ENCODE measurements around the gene NPTN. TPM values are rescaled to one million over a fixed set of nuclear protein-coding genes. Genes with fewer than 3 reads are reported as not detected.
A peak's percentile ranks its signal among the peaks of the same experiment; 100 is the strongest.
"Not testable (repeated sequence)": the region's sequence is repeated elsewhere in the genome, so short reads cannot be mapped to it uniquely, and the experiment has no call there.

The NPTN gene
- polyA plus RNA-seq, 4 donors: 170 to 208 (median 192) TPM

DNA sequence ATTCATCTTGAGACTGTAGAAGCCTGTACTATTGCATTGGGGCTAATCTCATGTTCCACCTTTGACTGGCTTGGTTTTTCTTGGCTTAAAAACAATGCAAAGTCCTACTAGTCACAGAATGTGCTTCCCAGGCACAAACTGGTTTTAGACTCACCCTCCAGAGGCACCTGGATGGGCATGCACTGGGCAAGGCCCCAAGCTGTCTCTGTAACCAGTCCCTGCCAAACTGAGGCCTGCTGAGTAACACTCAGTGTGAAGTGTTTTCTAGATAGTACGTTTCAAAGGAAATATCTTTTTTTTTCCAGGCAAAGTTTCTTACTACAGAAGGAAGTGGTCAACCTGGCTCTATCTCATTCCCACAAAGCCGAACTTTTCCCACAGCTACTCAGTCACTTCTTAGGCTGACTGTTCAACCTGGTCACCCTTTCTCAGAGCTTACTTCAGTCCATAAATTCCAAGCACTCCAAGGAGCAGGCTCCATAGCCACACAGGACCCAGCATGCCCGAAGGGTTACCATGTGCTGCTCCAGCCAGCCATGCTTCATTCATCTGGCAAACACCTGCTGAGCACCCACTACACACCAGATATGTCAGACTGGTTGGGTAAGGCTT is 57.4 kb downstream of the NPTN start:
- no peak for DNase-seq (ENCODE audit: low read depth in 4 of 4, low spot score in 3 of 4)

DNA sequence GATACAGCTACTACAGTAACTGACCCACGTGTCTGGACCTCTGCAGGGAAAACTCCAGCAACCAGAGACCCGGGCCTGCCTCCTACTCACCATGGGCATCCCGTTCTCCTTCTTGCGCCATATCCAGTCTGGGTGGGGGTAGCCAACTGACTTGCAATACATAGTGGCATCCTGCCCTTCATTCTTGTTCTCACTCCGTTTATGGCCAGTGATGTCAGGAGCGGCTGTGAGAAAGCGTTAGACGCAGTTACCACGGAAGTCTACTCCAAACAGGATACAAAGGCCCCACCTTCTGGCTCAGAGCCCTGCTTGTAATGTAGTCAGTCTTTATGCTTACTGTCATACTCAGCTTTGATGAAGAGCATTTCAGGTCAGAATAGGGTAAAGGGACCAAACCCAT is 59.6 kb downstream of the NPTN start:
- no peak for DNase-seq (ENCODE audit: low read depth in 4 of 4, low spot score in 3 of 4)

DNA sequence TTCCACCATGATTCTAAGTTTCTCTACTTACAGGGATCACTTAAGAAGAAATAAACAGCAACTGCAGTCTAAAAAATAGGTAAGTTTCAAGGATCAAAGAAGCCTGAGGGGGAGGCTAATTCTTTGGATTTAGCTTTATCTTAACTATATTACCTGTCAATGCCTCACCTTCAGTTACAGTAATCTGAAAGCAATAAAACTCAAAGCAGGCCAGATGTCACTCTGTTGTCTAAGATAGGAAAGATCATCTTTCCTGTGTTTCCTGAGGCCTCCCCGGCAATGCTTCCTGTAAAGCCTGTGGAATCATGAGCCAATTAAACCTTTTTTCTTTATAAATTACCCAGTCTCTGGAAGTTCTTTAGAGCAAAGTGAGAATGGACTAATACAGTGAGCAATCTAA is 60.2 kb downstream of the NPTN start:
- no peak for DNase-seq (ENCODE audit: low read depth in 4 of 4, low spot score in 3 of 4)

DNA sequence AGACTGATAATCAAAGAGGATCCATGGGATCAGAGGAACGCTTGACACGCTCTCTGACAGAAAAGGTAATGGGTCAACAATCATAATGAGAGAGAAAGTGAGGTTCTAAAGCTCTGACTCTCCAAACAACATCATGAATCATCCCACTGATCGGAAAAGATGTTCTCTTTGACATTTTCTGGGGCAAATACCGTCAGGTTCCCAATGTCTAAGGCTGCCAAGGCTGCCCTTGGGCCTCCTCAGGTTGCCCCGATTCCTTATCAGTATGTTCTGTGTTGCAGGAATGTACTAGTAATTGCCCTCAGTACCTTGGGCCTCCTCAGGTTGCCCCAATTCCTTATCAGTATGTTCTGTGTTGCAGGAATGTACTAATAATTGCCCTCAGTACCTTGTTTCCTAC is 60.9 kb downstream of the NPTN start:
- DNase-seq (ENCODE audit: low read depth in 4 of 4, low spot score in 3 of 4): no peak

DNA sequence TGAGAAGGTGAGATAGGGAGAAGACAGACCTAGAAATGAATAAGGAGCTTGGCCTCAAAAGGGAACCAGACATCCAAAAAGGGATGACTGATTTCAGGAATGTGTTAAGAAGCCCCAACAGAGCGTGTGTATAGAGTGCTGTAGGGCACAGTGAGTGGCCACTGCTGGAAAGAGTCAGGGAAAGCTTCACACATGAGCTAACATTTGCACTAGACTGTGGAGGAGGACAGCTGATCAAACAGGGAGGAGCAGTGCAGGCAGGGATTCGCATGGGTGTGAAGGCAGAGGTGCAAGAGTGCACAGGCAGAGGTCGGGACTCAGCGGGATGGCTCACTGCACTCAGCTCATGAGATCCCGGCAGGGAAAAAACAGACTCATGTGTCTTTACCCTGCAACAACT is 61.8 kb downstream of the NPTN start:
- peak in 1 of 4 donors; percentile 68 for DNase-seq (ENCODE audit: low read depth in 4 of 4, low spot score in 3 of 4)

DNA sequence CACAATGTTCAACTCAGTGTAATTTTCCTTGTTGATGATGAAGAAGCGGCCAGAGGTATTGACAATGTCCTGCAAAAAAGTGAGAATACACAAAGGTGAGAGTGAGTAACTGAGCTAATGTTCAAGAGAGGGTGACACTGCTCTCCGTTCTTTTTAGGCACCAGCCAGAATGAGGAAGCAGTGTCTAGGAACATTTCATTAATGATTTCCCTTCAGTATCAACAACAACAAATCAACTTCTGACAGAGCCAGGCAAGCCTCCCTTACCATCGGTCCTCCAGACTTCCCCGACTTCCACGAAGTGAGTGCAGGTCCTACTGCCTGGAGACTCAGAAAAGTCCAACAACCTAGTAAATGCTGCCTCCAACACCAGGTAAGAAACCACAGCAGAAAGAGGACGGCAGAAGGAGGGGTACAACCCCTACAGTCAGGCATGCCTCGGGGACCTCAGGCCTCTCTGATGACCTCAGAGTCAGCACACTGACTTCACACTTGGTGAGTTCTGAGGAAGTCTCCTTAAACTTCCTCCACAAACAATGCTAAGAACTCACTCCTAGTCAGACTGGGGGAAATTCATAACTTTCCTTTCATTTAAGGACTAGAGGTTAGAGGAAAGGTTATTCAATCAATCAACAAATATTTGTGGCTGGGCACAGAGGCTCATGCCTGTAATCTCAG is 62.7 kb downstream of the NPTN start:
- DNase-seq (ENCODE audit: low read depth in 4 of 4, low spot score in 3 of 4): no peak

DNA sequence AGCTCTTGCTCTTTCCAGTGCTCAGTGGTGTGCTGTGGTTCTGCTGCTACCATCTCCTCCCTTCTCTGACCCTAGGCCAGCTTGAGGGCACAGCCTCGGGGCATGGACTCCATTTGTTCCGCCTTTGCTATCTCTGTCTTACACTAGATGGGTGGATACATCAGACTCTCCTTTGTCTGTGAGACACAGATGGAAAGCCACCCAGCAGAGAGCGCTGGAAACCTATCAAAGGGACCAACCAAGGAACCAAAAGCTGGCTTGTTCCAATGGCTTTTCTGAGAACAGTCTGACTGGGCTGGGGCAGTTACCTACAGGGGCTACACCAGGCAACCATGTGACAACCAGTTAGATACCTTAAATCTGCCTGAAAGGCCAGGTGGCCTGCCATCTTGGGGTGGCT is 63.8 kb downstream of the NPTN start:
- DNase-seq (ENCODE audit: low read depth in 4 of 4, low spot score in 3 of 4): no peak

DNA sequence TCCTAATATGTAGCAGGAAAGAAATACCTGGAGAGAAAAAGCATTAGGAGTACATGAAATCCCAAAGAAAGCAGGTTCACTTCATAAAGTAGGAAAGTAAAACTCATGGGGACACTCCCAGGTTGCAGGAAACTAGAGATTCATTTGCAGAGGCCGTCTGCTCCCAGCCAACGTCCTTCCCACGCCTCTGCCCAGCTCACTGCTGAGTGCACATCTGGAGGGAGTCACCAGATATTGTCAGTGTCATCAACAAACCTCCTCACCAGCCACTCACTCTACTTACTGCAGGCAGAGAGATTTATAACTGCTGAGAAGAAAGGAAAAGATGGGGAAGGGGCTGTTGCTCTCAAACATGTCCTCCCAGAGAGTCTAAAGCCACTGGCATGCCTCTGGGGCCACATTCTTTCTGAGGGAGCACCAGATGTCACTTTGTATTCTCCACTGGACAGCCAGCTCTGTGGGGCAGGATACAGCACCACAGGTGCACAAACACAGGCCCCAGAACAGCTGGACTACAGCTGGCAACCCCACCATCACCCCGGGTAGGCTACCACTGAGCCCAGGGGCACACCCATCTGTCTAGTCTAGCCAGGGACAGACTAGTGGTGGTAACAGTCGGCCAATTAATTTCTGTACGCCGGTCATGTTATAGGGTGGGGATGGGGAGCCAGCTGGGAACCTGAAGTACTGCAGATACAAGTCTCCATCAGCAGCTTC is 64.5 kb downstream of the NPTN start:
- DNase-seq (ENCODE audit: low read depth in 4 of 4, low spot score in 3 of 4): no peak

DNA sequence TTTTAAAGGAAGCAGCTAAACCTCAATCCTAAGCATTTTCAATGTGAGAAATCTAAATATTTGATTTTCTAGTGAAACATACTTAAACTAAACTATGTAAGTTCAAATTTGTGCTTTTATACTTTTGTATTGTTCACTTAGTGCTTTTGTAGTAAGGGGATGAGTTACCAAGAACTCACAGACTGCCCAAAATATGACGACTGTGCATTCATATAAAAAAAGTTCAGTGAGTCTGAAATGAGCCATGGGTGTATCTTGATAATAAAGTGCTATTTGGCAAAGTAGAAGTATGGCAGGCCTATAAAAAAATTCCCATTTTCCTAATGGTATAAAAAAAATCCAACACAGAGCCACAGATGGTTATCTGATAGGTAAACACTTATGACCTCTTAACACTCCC is 66.2 kb downstream of the NPTN start:
- DNase-seq (ENCODE audit: low read depth in 4 of 4, low spot score in 3 of 4): no peak

DNA sequence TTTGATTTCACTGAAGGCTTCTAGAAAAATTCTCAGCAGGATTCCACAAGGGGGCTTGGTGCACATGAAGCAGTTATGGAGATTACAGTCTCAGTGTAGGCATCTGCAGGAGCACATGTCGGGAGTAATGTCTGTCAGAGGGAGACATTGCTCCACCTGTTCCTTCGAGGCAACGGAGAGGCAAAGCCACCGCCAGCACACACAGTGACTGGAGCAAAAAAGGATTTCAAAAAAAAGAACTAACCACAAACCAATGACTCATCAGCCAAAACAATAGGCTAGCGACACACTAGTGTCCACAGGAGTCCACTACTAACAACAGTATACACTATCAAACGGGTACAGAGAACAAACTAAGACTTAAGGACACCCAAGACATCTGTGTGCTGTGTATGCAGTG is 68.9 kb downstream of the NPTN start:
- DNase-seq (ENCODE audit: low read depth in 4 of 4, low spot score in 3 of 4): no peak

DNA sequence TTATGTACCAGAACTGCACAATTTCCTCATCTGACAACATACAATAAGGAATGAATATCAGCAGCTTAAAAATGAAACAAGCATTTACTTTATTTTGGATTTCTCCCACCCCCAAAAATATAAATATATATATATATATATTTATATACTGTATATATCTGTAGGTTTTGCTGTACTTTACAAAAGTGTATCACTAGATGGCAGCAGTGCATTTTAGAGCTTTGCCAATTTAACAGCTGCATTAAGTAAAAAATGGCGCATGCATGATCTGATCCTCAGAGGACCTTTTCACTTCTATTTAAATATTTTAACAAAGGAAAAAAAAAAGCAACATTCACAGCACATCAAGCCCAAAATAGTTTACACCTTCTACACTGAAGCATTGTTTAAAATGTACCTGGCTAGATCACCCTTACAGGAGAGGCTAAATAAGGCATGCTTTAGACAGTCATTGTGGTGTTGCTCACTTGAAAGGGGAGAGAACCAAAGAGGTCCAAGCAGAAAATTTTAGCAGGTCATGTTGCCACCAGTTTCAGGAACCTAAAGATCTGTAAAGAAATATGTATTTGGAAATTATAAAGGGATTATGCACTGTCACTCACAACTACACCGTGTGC is 72.6 kb downstream of the NPTN start:
- peak; percentile 46 to 69 (median 60) for DNase-seq (ENCODE audit: low read depth in 4 of 4, low spot score in 3 of 4)

DNA sequence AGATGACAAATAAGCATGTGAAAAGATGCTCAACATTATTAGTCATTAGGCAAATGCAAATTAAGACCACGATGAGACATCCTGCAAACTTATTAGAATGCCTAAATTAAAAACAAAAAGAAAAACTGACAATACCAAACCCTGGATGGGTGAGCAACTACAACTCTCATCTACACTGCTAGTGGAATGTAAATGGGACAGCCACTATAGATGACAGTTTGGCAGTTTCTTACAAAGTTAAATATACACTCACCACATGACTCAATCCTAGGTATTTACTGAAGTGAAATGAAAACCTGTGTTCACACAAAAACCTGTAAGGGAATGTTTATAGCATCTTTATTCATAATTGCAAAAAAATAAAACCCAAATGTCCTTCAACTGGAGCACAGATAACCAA is 74.7 kb downstream of the NPTN start:
- DNase-seq (ENCODE audit: low read depth in 4 of 4, low spot score in 3 of 4): no peak

DNA sequence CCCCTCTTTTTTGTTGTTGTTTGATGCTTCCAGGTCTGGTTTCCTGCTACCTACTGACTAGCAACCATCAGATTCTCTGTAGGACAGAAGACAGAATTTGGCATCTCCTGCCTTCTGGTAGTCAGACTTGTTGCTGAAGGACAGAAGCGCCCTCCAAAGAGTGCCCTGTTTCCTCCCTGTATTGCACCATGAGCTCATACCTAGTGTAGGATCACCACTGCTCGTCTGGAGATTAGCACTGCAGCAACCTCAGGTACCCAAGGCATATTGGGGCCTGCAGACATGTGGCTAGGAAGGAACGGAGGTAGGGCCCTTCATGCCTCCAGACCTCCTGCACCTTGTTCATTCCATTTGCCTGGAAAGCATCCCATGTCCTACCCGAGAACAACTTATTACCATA is 78.1 kb downstream of the NPTN start:
- DNase-seq (ENCODE audit: low read depth in 4 of 4, low spot score in 3 of 4): no peak

DNA sequence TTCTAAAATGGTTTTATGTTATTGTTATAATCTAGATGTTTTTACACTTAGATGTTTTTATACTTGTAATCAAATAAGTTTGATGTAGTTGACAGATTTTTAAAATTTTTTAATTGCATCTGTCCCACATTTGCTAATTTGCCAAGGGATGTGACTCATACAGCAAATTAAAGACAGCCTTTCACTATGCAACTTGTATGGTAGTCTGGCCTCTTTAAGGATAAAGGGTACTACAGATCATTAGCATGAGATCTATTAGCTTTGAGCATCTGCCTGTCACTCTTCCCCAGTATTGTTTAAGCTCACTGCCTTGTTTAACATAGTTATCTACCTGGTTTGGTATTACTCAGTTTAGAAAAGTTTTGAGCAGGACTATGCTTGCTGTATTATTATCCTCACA is 83.0 kb downstream of the NPTN start:
- DNase-seq (ENCODE audit: low read depth in 4 of 4, low spot score in 3 of 4): no peak

DNA sequence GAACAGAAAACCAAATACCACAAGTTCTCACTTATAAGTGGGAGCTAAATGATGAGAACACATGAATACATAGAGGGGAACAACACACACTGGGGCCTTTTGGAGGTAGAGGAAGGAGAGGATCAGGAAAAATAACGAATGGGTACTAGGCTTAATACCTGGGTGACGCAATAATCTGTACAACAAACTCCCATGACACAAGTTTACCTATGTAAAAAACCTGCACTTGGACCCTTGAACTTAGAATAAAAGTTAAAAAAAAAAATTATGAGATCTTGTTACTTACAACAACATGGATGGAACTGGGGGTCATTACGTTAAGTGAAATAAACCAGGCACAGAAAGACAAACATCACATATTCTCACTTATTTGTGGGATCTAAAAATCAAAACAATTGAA is 84.3 kb downstream of the NPTN start:
- DNase-seq (ENCODE audit: low read depth in 4 of 4, low spot score in 3 of 4): not testable (repeated sequence)

DNA sequence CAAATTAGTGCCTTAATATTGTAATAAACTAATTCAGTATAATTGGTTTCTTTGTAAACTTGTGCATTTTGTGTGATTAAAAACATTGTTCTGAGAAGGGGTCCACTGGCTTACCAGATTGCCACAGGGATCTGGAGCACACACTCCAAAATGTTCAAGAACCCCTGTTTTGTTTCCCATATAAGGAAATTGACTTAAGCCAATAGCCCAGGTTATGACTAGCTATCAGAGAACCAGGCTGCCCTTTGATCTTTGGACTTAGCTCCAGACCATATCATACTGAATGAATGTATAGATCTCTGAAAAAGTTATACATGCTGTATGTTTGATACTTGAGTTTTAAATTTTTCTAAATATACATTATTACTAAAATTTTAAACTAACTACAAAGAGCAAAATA is 91.7 kb downstream of the NPTN start:
- DNase-seq (ENCODE audit: low read depth in 4 of 4, low spot score in 3 of 4): no peak

DNA sequence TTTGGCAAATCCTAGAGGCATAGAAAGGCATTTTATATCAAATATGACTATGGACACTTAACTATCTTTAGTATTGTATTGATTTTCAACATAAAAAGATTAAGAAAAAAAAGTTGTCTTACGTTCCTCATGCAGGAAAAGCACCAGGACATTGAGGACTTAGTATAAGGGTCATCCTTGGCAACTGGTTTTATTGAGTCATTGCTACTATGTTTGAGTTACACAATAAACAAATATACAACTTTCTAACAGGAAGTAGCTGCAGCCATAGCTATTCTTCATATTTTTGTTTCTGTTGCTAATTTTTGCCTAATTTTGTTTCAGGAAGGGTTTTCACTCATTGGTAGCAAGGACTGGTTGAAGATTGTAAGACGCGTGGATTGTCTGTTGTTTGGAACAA is 93.0 kb downstream of the NPTN start:
- DNase-seq (ENCODE audit: low read depth in 4 of 4, low spot score in 3 of 4): no peak

DNA sequence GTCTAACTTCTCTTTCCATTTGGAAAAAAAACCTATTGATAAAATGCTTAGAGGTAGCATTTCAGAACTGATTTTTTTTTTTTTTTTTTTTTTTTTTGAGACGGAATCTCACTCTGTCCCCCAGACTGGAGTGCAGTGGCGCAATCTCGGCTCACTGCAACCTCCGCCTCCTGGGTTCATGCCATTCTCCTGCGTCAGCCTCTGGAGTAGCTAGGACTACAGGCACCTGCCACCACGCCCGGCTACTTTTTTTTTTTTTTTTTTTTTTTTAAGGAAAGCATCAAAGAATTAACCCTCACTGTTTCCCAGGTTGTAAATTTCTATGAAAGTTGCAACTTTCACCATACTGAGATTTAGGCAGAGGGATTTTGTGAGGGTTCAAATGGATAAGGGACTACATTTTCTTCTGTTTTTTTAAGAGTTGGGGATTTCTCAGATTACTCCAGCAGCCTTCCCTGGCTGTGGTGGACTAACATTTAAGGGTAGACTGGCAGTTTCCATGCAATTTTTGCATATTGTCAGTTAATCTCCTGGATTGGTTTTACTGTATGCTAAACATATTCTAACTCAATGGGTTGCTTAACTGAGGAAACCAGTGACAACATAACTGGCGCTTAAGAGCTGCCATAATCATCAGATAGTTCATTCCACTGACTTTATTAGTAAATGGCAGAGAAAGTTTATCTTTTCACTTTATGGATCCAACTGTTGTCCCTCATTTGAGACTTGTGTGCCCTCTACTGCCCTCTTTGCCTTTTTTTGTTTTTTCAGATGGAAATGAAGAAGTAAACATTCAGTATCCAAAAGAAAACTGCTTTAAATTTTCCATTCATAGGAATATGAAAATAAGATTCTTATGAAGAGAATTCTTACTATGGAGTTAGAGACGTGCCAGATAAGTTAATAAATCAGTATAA is 93.7 kb downstream of the NPTN start:
- DNase-seq (ENCODE audit: low read depth in 4 of 4, low spot score in 3 of 4): no peak

DNA sequence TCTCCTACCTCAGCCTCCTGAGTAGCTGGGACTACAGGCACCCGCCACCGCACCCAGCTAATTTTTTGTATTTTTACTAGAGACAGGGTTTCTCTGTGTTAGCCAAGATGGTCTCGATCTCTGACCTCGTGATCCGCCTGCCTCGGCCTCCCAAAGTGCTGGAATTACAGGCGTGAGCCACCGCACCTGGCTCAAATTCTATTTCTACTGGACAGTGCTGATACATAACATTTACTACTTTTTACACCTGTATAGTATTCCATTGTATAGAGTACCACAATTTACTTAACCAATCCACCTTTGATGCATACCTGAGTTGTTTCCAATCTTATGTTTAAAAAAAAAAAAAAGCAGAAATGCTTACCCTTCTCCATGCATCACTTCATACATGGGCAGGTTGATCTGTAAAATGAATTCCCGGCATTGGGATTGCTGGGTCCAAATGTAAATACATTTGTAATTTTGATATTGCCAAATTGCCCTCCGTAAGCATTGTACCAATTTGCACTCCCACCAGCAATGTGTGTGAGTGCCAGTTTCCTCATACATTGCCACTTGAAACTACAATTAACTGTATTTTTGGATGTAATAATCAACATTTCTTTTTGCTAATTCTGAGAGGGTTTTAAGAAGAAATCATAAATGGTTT is 94.5 kb downstream of the NPTN start:
- DNase-seq (ENCODE audit: low read depth in 4 of 4, low spot score in 3 of 4): no peak

DNA sequence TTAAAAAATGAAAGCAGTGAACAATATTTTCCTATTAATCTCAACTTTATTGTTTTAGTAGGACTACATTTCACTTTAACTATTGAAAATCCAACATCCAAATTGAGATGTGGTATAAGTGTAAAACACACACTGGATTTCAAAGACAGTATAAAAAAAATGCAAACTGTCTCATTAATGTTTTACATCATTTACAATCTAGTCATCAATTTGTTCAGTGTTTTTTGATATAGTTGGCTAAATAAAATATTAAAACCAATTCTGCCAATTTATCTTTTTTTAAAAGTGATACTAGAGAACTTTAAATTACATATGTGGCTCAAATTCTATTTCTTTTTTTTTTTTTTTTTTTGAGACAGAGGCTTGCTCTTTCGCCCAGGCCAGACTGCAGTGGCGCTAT is 95.1 kb downstream of the NPTN start:
- no peak for DNase-seq (ENCODE audit: low read depth in 4 of 4, low spot score in 3 of 4)

Data from left renal pelvis (tissue), 4 donors.